ENCODE data around the gene GPC6.

DNA sequence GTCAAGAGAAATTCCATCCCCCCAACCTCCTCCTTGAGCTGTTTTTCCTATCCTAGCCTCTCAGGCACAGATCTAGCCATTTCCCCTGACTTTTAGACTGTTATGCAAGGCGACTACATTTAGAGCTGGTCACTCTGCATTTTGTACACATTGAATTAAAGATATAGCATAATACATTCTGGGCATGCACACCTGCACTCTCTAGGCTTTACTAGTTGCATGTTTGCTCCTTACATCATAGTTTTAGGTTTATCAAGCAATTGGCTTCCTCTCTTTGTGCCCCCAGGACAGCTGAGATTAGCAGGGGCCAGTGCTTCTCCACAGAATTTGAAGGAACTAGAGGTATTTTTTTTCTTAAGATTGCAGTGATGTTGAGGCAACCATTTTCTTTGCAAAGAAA lies 19.5 kb downstream of the GPC6 start:
- TF ChIP-seq EZH2 (IDR thresholded peaks at IDR 0.05; ENCODE audit: borderline replicate concordance, insufficient read depth, low read depth, low read length, poor library complexity, severe bottlenecking), result no peak
- TF ChIP-seq, protein P1, sequence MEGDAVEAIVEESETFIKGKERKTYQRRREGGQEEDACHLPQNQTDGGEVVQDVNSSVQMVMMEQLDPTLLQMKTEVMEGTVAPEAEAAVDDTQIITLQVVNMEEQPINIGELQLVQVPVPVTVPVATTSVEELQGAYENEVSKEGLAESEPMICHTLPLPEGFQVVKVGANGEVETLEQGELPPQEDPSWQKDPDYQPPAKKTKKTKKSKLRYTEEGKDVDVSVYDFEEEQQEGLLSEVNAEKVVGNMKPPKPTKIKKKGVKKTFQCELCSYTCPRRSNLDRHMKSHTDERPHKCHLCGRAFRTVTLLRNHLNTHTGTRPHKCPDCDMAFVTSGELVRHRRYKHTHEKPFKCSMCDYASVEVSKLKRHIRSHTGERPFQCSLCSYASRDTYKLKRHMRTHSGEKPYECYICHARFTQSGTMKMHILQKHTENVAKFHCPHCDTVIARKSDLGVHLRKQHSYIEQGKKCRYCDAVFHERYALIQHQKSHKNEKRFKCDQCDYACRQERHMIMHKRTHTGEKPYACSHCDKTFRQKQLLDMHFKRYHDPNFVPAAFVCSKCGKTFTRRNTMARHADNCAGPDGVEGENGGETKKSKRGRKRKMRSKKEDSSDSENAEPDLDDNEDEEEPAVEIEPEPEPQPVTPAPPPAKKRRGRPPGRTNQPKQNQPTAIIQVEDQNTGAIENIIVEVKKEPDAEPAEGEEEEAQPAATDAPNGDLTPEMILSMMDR (IDR thresholded peaks at IDR 0.05), result no peak

Data from B cell (primary cell).